ENCODE measurements around the gene SHROOM3.

SHROOM3 gene

GRCh38 chr4:76729460-76729859, 294.4 kb downstream of the SHROOM3 start:
- no peak for DNase-seq

- DNase-seq: no peak
Observed at GRCh38 chr4:76729980-76730379, 295.0 kb downstream of the SHROOM3 start.

- DNase-seq: no peak
Observed at GRCh38 chr4:76732246-76732645, 297.2 kb downstream of the SHROOM3 start.

- DNase-seq: no peak
Observed at GRCh38 chr4:76733068-76733771, 298.2 kb downstream of the SHROOM3 start.

- DNase-seq: no peak
Observed at GRCh38 chr4:76736414-76736813, 301.4 kb downstream of the SHROOM3 start.

GRCh38 chr4:76737180-76737579, 302.2 kb downstream of the SHROOM3 start:
- DNase-seq: no peak

- no peak for DNase-seq
Observed at GRCh38 chr4:76737771-76738085, 302.7 kb downstream of the SHROOM3 start.

- peak; percentile 65 for DNase-seq
Observed at GRCh38 chr4:76738086-76738931, 303.3 kb downstream of the SHROOM3 start.

GRCh38 chr4:76740192-76740591, 305.2 kb downstream of the SHROOM3 start:
- no peak for DNase-seq

GRCh38 chr4:76740866-76741662, 306.0 kb downstream of the SHROOM3 start:
- no peak for DNase-seq

GRCh38 chr4:76741663-76742020, 306.6 kb downstream of the SHROOM3 start:
- DNase-seq: no peak

GRCh38 chr4:76744241-76744921, 309.4 kb downstream of the SHROOM3 start:
- DNase-seq: no peak

- no peak for DNase-seq
Observed at GRCh38 chr4:76745240-76745639, 310.2 kb downstream of the SHROOM3 start.

- DNase-seq: no peak
Observed at GRCh38 chr4:76747563-76747962, 312.5 kb downstream of the SHROOM3 start.

GRCh38 chr4:76748649-76749048, 313.6 kb downstream of the SHROOM3 start:
- peak; percentile 32 for DNase-seq

- no peak for DNase-seq
Observed at GRCh38 chr4:76749355-76749754, 314.3 kb downstream of the SHROOM3 start.

- no peak for DNase-seq
Observed at GRCh38 chr4:76750716-76751115, 315.7 kb downstream of the SHROOM3 start.

- no peak for DNase-seq
Observed at GRCh38 chr4:76751612-76752343, 316.7 kb downstream of the SHROOM3 start.

GRCh38 chr4:76752861-76753501, 318.0 kb downstream of the SHROOM3 start:
- peak; percentile 2 for DNase-seq

GRCh38 chr4:76753814-76754213, 318.8 kb downstream of the SHROOM3 start:
- no peak for DNase-seq

GRCh38 chr4:76754439-76754838, 319.4 kb downstream of the SHROOM3 start:
- no peak for DNase-seq

- DNase-seq: no peak
Observed at GRCh38 chr4:76755756-76756155, 320.7 kb downstream of the SHROOM3 start.

All from activated CD4-positive, alpha-beta T cell treated with anti-CD3 and anti-CD28 coated beads, Interleukin-2, Interleukin-6, amounts not matched to agents 100 ng/mL and 50 ng/mL, durations not matched to agents 16 hours and 8 hours (primary cell).